GM21390 (cell line): ENCODE measurements around the gene CCR9.
"Not testable (repeated sequence)": the region's sequence is repeated elsewhere in the genome, so short reads cannot be mapped to it uniquely, and the experiment has no call there.

ENCODE experiments used
- ATAC-seq: cut with Tn5 transposase; IDR thresholded peaks from one replicate; pipeline ENCODE4 v1.9.1; 2021; ENCODE audit not compliant: unreplicated experiment

CCR9 gene

GRCh38 chr3:45885979-45886705, at the start of gene CCR9:
Gene CCR9, plus strand, starts transcription at chr3:45886543. Its CDS starts 8,391 bp downstream, at chr3:45894934.
- ATAC-seq: no peak

- no peak for ATAC-seq
Observed at GRCh38 chr3:45838466-45838865, 47.9 kb upstream of the CCR9 start.

- ATAC-seq: no peak
Observed at GRCh38 chr3:45841420-45841756, 45.0 kb upstream of the CCR9 start.

- ATAC-seq: peak; percentile 93
Observed at GRCh38 chr3:45841757-45842491, 44.4 kb upstream of the CCR9 start, which contains the start of gene LZTFL1. Gene LZTFL1, minus strand, starts transcription at chr3:45842119. Its CDS starts 128 bp downstream, at chr3:45841991.

- no peak for ATAC-seq
Observed at GRCh38 chr3:45842851-45843625, 43.3 kb upstream of the CCR9 start.

GRCh38 chr3:45844616-45845015, 41.7 kb upstream of the CCR9 start:
- no peak for ATAC-seq

GRCh38 chr3:45848392-45848791, 38.0 kb upstream of the CCR9 start:
- ATAC-seq: no peak

- peak; percentile 63 for ATAC-seq
Observed at GRCh38 chr3:45852828-45853227, 33.5 kb upstream of the CCR9 start.

- ATAC-seq: not testable (repeated sequence)
Observed at GRCh38 chr3:45856323-45856722, 30.0 kb upstream of the CCR9 start.

- not testable (repeated sequence) for ATAC-seq
Observed at GRCh38 chr3:45857024-45857423, 29.3 kb upstream of the CCR9 start.

- no peak for ATAC-seq
Observed at GRCh38 chr3:45858809-45859543, 27.4 kb upstream of the CCR9 start.

- no peak for ATAC-seq
Observed at GRCh38 chr3:45860481-45860880, 25.9 kb upstream of the CCR9 start.

GRCh38 chr3:45861043-45861719, 25.2 kb upstream of the CCR9 start:
- ATAC-seq: peak; percentile 50

GRCh38 chr3:45864760-45865519, 21.4 kb upstream of the CCR9 start:
- ATAC-seq: peak; percentile 76

GRCh38 chr3:45865563-45865962, 20.8 kb upstream of the CCR9 start:
- no peak for ATAC-seq

- ATAC-seq: no peak
Observed at GRCh38 chr3:45868213-45868612, 18.1 kb upstream of the CCR9 start.

- no peak for ATAC-seq
Observed at GRCh38 chr3:45868650-45869049, 17.7 kb upstream of the CCR9 start.

- no peak for ATAC-seq
Observed at GRCh38 chr3:45869638-45870037, 16.7 kb upstream of the CCR9 start.

GRCh38 chr3:45870099-45870498, 16.2 kb upstream of the CCR9 start:
- ATAC-seq: no peak

GRCh38 chr3:45871780-45872179, 14.6 kb upstream of the CCR9 start:
- ATAC-seq: no peak
